IMR-90 (cell line): ENCODE results near the gene CCDC137. TPM values are rescaled to one million over a fixed set of nuclear protein-coding genes. Genes with fewer than 3 reads are reported as not detected.
A peak's percentile ranks its signal among the peaks of the same experiment; 100 is the strongest.

Source experiments
- ATAC-seq: fragments of 200-7000 bp; cut with Tn5 transposase; 2 replicates; pipeline ENCODE4 v1.9.1; 2020; ENCODE audit warnings: low read depth, mild to moderate bottlenecking, moderate library complexity
- BruUV-seq: library from RNA; stranded (reverse); fragments of 400-500 nt; replicated peaks from 2 replicates; lab custom pipeline; 2021; lab: Mats Ljungman, UMichigan
- CTCF ChIA-PET: fragments of 300-600 bp; formaldehyde crosslinking; extraction: SDS; loops from one replicate; lab custom pipeline; 2021; ENCODE audit warnings: antibody characterized with exemption; lab: Yijun Ruan, JAX
- POLR2A ChIA-PET: fragments of 300-600 bp; sonication (Branson Sonifier 250); formaldehyde crosslinking; loops from one replicate; lab custom pipeline; 2022; ENCODE audit warnings: antibody characterized with exemption; ENCODE audit not compliant: unreplicated experiment; lab: Charles Lee
- DNase-seq: peaks from one replicate; pipeline ENCODE4 v3.0.0; 2013
- H2AFZ ChIP-seq: replicated peaks from 2 replicates; pipeline ENCODE3; 2013; ENCODE audit warnings: low read length, mild to moderate bottlenecking; ENCODE audit not compliant: poor library complexity
- H2AK5ac ChIP-seq: 2 replicates; pipeline ENCODE4 v1.6.1; 2013; ENCODE audit warnings: low read depth, low read length, inconsistent platforms
- H2AK9ac ChIP-seq: replicated peaks from 2 replicates; pipeline ENCODE3; 2013; ENCODE audit warnings: mild to moderate bottlenecking, low read depth, low read length, moderate library complexity; ENCODE audit not compliant: poor library complexity
- H2BK120ac ChIP-seq: 2 replicates; pipeline ENCODE4 v1.6.1; 2013; ENCODE audit warnings: low read depth, low read length, inconsistent platforms
- H2BK15ac ChIP-seq: 3 replicates; pipeline ENCODE4 v1.6.1; 2013; ENCODE audit warnings: low read depth, low read length, inconsistent platforms
- H2BK20ac ChIP-seq: 2 replicates; pipeline ENCODE4 v1.6.1; 2013; ENCODE audit warnings: low read depth, mild to moderate bottlenecking, inconsistent platforms, low read length, moderate library complexity
- H2BK5ac ChIP-seq: 2 replicates; pipeline ENCODE4 v1.6.1; 2013; ENCODE audit warnings: mild to moderate bottlenecking, low read depth, low read length, inconsistent platforms; ENCODE audit not compliant: poor library complexity, severe bottlenecking
- H3K14ac ChIP-seq: replicated peaks from 2 replicates; pipeline ENCODE4 v1.6.1; 2013; ENCODE audit warnings: low read depth, low read length, inconsistent platforms
- H3K18ac ChIP-seq: 2 replicates; pipeline ENCODE4 v1.6.1; 2013; ENCODE audit warnings: low read depth, low read length, control low read depth
- H3K23ac ChIP-seq: 2 replicates; pipeline ENCODE4 v1.6.1; 2013; ENCODE audit warnings: low read depth, low read length, inconsistent platforms
- H3K27ac ChIP-seq: 2 replicates; pipeline ENCODE4 v1.5.1; 2013; ENCODE audit warnings: mild to moderate bottlenecking, control low read depth, low read length; ENCODE audit not compliant: insufficient read depth
- H3K27me3 ChIP-seq: 2 replicates; pipeline ENCODE4 v1.6.1; 2013; ENCODE audit warnings: low read length; ENCODE audit not compliant: control insufficient read depth, insufficient read depth
- H3K36me3 ChIP-seq: 2 replicates; pipeline ENCODE4 v1.6.1; 2013; ENCODE audit warnings: low read length, mixed read lengths; ENCODE audit not compliant: control insufficient read depth, insufficient read depth
- H3K4ac ChIP-seq: 2 replicates; pipeline ENCODE4 v1.6.1; 2013; ENCODE audit warnings: low read depth, low read length, inconsistent platforms
- H3K4me1 ChIP-seq: 2 replicates; pipeline ENCODE4 v1.6.1; 2013; ENCODE audit warnings: low read length, mixed read lengths; ENCODE audit not compliant: control insufficient read depth, insufficient read depth
- H3K4me2 ChIP-seq: 2 replicates; pipeline ENCODE4 v1.6.1; 2013; ENCODE audit warnings: low read depth, mild to moderate bottlenecking, control low read depth, low read length, moderate library complexity
- H3K4me3 ChIP-seq: 2 replicates; pipeline ENCODE4 v1.5.1; 2013; ENCODE audit warnings: low read depth, mild to moderate bottlenecking, control low read depth, low read length, moderate library complexity; ENCODE audit not compliant: insufficient read depth
- H3K56ac ChIP-seq: 2 replicates; pipeline ENCODE4 v1.6.1; 2013; ENCODE audit warnings: low read length, inconsistent platforms; ENCODE audit not compliant: insufficient read depth; ENCODE audit errors: extremely low read depth
- H3K79me1 ChIP-seq, 2 experiments: 2 replicates each; pipeline ENCODE4 v1.6.1; 2013; ENCODE audit warnings: low read length in 2 of 2, inconsistent platforms in 1 of 2, low read depth in 1 of 2
- H3K9ac ChIP-seq: 2 replicates; pipeline ENCODE4 v1.6.1; 2013; ENCODE audit warnings: low read depth, low read length, control low read depth
- H3K9me1 ChIP-seq: 2 replicates; pipeline ENCODE4 v1.6.1; 2013; ENCODE audit warnings: low read length, inconsistent platforms; ENCODE audit not compliant: insufficient read depth
- H3K9me3 ChIP-seq: 2 replicates; pipeline ENCODE4 v1.6.1; 2013; ENCODE audit warnings: low read length; ENCODE audit not compliant: control insufficient read depth, insufficient read depth
- H4K20me1 ChIP-seq: 2 replicates; pipeline ENCODE4 v1.6.1; 2013; ENCODE audit warnings: low read length, inconsistent platforms; ENCODE audit not compliant: insufficient read depth
- H4K5ac ChIP-seq: 2 replicates; pipeline ENCODE4 v1.6.1; 2013; ENCODE audit warnings: mild to moderate bottlenecking, low read depth, low read length, control low read depth
- H4K8ac ChIP-seq, 2 experiments: 2 replicates each; pipeline ENCODE4 v1.6.1; 2013; ENCODE audit warnings: low read depth in 2 of 2, low read length in 2 of 2, control low read depth in 1 of 2, inconsistent platforms in 1 of 2
- H4K91ac ChIP-seq: 2 replicates; pipeline ENCODE4 v1.6.1; 2013; ENCODE audit warnings: low read depth, low read length, inconsistent platforms; ENCODE audit not compliant: insufficient read depth
- BHLHE40 ChIP-seq: fragments of 150-350 bp; IDR thresholded peaks from 2 replicates; pipeline ENCODE4 v1.6.1; 2016; ENCODE audit warnings: mild to moderate bottlenecking, low read depth, low read length
- CHD1 ChIP-seq: IDR thresholded peaks from 2 replicates; pipeline ENCODE4 v1.6.1; 2012; ENCODE audit warnings: low read depth, low read length, improper control_type of control experiment
- FOS ChIP-seq: fragments of 150-350 bp; IDR thresholded peaks from 2 replicates; pipeline ENCODE4 v1.6.1; 2016; ENCODE audit warnings: low read depth, low read length
- MAFK ChIP-seq: IDR thresholded peaks from 2 replicates; pipeline ENCODE4 v1.6.1; 2012; ENCODE audit warnings: low read depth, low read length, improper control_type of control experiment
- MXI1 ChIP-seq: IDR thresholded peaks from 2 replicates; pipeline ENCODE4 v1.6.1; 2012; ENCODE audit warnings: low read depth, mild to moderate bottlenecking, low read length, moderate library complexity, borderline replicate concordance
- NFE2L2 ChIP-seq: fragments of 150-350 bp; IDR thresholded peaks from 2 replicates; pipeline ENCODE4 v1.6.1; 2016; ENCODE audit warnings: low read depth, mild to moderate bottlenecking, low read length
- POLR2A ChIP-seq: IDR thresholded peaks from 2 replicates; pipeline ENCODE4 v1.6.1; 2012; ENCODE audit warnings: mild to moderate bottlenecking, low read depth, low read length
- RAD21 ChIP-seq: IDR thresholded peaks from 2 replicates; pipeline ENCODE4 v1.6.1; 2012; ENCODE audit warnings: low read length, improper control_type of control experiment
- SMC3 ChIP-seq: fragments of 150-350 bp; IDR thresholded peaks from 2 replicates; pipeline ENCODE4 v1.6.1; 2016; ENCODE audit warnings: low read depth, mild to moderate bottlenecking, antibody characterized with exemption, low read length, moderate library complexity
- USF2 ChIP-seq: fragments of 150-350 bp; IDR thresholded peaks from 2 replicates; pipeline ENCODE4 v1.6.1; 2017; ENCODE audit warnings: mild to moderate bottlenecking, antibody characterized with exemption, low read length, low read depth
- WGBS, 2 experiments: methylation state at CpG; one replicate each; pipeline versions ENCODE4 v1.1.5 to v1.1.7; 2013; ENCODE audit warnings: missing lambda C conversion rate in 2 of 2; ENCODE audit not compliant: insufficient read length in 1 of 2; ENCODE audit errors: extremely low coverage in 2 of 2; 5-methylcytosine and 5-hydroxymethylcytosine counted together
- dilution Hi-C: fragments of 300-500 bp; cut with HindIII; formaldehyde crosslinking; loops from one replicate; pipeline ENCODE4 v1.14.3; 2018; ENCODE audit warnings: low sequenced_read_pairs; ENCODE audit not compliant: unreplicated experiment
- in situ Hi-C: fragments of 300-500 bp; cut with MboI; formaldehyde crosslinking; loops from 3 replicates; pipeline ENCODE4 v1.14.3; 2019; ENCODE audit warnings: low sequenced_read_pairs, inconsistent platforms, mixed read lengths
- intact Hi-C: fragments of 100-400 bp; cut with micrococcal nuclease; formaldehyde crosslinking; loops from 2 replicates; pipeline ENCODE4 v1.10.0; 2022
- polyA plus RNA-seq, 3 experiments: library from polyadenylated mRNA; depleted of rRNA; stranded (reverse); fragments of >200 nt; gene quantifications; 2 replicates each; pipeline ENCODE4 v1.2.3, GENCODE V29; 2012; ENCODE audit warnings: low replicate concordance in 1 of 3
- total RNA-seq: library from RNA; depleted of rRNA; stranded (reverse); fragments of >200 nt; gene quantifications from 2 replicates; pipeline ENCODE4 v1.2.3, GENCODE V29; 2012

The CCDC137 gene
- total and polyA plus RNA-seq, 2 of the 4 experiments (the other 2 are of a cell fraction) = 7.5 to 18.4 TPM

GRCh38 chr17:81683584-81684441 lies 17.3 kb downstream of the CCDC137 start, which contains the start of the genes ARL16 and HGS (continued):
- TF ChIP-seq MAFK = no peak
- TF ChIP-seq BHLHE40 = peak; percentile 43; the same call in 1 of the 2 replicates
- no peak for TF ChIP-seq MXI1

- DNase-seq = peak; percentile 88
- peak overlapping the region; percentile 64; the same call in 1 of the 2 replicates for H3K56ac ChIP-seq
- peak overlapping the region; percentile 99 for H3K4me2 ChIP-seq
- peaks cover 15 to 76% of the 10 kb centered on the region in 2 experiments; a peak in 3 of 4 replicates for H3K79me1 ChIP-seq
- peaks cover 10% of the 10 kb centered on the region for H3K4me1 ChIP-seq
- H2AK9ac ChIP-seq = peak overlapping the region; percentile 97
- peak overlapping the region; percentile 65 to 95 for H4K8ac ChIP-seq
- WGBS, 2 experiments = 10% methylated on average over 4 of the region's 16 CpGs; no CpG with 5 or more reads in 1 of the 2 experiments
- dilution Hi-C loops (no loop called here), in situ Hi-C loops (no loop called here), intact Hi-C loops (no loop called here)
- no peak overlapping the region; the same call in 2 of the 3 replicates for H2BK15ac ChIP-seq
- peak overlapping the region; percentile 90 for H3K9ac ChIP-seq
- peak overlapping the region; percentile 75 for H2BK5ac ChIP-seq
- H3K14ac ChIP-seq = peak overlapping the region; percentile 79
- H3K4me3 ChIP-seq = peak overlapping the region; percentile 59
- H3K4ac ChIP-seq = peak overlapping the region; percentile 82
- H3K27ac ChIP-seq = peak overlapping the region; percentile 81
- H4K91ac ChIP-seq = peak overlapping the region; percentile 75
- peaks cover 6% of the 10 kb centered on the region; the same call in 1 of the 2 replicates for H3K9me1 ChIP-seq
- peak overlapping the region; percentile 99 for H2AK5ac ChIP-seq
- peak overlapping the region; percentile 56; the same call in 1 of the 2 replicates for H3K18ac ChIP-seq
- TF ChIP-seq MXI1 (peak; percentile 83; the same call in 1 of the 2 replicates), FOS (peak; percentile 73), RAD21 (no peak), NFE2L2 (no peak; the same call in 1 of the 2 replicates), BHLHE40 (peak; percentile 71), POLR2A (no peak; the same call in 1 of the 2 replicates), CHD1 (no peak), USF2 (peak; percentile 66), MAFK (no peak), SMC3 (no peak)
- H3K9me3 ChIP-seq = no peaks in the 10 kb centered on the region
- ChIA-PET CTCF (no interaction called here), POLR2A (interaction anchor here (0.6 kb wide), 1 partner anchor 50 kb away, joined by 10 read pairs; no protein-coding TSS in a partner anchor)
- H3K27me3 ChIP-seq = no peaks in the 10 kb centered on the region
- peak overlapping the region; percentile 21; the same call in 1 of the 2 replicates for H2BK120ac ChIP-seq
- H3K23ac ChIP-seq = peak overlapping the region; percentile 98
- BruUV-seq = TSS peak; percentile 72
- peak overlapping the region; percentile 72 for H4K5ac ChIP-seq
- H4K20me1 ChIP-seq = peaks cover 56% of the 10 kb centered on the region
- peak overlapping the region; percentile 87 for H2AFZ ChIP-seq
- H2BK20ac ChIP-seq = no peak overlapping the region
- peaks cover 42% of the 10 kb centered on the region for H3K36me3 ChIP-seq
- ATAC-seq = no peak; the same call in 1 of the 2 replicates
Measured at GRCh38 chr17:81684442-81684911, 17.9 kb downstream of the CCDC137 start.
